ENCODE results near the gene RALGPS2.

The RALGPS2 gene

GRCh38 chr1:178724728-178725465 is at the start of gene RALGPS2:
Gene RALGPS2, plus strand, starts transcription at chr1:178725244. Its CDS starts 51,521 bp downstream, at chr1:178776765.
- peak; percentile 68 for DNase-seq

GRCh38 chr1:178679237-178679636 is 45.8 kb upstream of the RALGPS2 start:
- DNase-seq: no peak

DNA sequence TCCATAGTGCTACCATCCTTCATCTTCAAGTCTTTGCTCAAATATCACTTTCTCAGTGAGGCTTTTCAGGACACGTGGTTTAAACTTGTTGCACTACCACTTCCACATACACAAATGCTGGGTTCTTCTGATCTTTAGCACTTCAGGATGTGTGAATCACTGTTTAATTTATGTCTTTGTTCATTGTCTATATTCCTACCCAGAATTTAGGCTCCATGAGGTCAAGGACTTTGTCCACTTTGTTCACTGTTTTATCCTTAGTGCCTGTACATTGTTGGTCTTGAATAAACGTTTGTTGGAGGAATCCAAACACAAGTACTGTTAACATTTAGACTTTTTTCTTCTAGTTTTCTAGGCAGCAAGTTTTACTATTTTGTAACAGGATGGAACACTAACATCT is 42.6 kb upstream of the RALGPS2 start:
- DNase-seq: no peak

GRCh38 chr1:178682886-178683285 is 42.2 kb upstream of the RALGPS2 start:
- DNase-seq: no peak

DNA sequence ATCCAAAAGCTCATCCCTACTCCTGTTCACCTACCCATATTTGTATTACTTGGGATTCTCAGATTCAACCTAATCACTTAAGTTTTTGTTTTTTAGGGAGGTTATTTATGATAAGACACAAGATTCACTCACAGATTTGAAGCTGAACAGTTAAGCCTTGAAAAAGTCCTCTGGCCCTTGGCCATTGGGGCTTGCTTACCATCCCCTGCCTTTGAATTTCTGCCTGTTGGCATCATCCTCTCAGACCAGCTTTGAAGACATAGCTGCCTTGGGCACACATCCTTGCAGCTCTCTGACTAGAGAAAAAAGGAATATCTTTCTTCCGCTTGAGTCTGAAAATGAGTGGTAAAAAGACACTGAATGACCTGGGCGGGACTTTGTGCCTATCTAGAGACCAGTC is 41.8 kb upstream of the RALGPS2 start:
- no peak for DNase-seq

DNA sequence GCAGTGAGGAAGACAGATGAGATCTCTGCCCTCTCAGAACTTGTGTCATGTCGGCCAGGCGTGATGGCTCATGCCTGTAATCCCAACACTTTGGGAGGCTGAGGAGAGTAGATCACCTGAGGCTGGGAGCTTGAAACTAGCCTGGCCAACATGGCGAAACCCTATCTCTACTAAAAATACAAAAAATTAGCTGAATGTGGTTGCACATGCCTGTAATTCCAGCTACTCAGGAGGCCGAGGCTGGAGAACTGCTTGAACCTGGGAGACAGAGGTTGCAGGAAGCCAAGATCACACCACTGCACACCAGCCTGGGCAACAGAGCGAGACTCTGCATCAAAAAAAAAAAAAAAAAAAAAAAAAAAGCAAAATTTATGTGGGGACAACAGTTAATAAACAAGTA is 40.9 kb upstream of the RALGPS2 start:
- no peak for DNase-seq

DNA sequence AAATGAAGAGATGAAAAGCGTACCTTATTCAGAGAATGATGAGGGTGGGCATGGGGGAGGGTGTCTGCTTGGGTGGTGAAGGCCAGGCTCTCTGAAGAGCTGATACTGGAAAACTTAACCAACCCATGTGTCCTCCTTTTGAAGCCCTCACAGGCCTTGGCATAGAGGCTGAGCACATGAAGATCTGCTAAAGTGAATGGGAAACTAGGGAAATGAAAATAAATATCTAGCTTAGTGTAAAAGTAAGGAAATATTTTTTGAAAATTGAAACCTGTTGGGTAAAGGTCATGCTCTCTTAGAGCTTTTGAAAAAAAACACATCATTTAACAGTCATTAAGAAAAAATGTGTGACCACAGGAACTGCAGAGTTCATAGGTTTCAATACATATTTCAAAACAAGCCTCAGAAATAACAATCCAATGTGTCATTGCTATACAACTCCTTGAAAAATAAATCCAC is 40.5 kb upstream of the RALGPS2 start:
- DNase-seq: no peak

- DNase-seq: peak; percentile 59
Measured at GRCh38 chr1:178686407-178686806, 38.6 kb upstream of the RALGPS2 start.

DNA sequence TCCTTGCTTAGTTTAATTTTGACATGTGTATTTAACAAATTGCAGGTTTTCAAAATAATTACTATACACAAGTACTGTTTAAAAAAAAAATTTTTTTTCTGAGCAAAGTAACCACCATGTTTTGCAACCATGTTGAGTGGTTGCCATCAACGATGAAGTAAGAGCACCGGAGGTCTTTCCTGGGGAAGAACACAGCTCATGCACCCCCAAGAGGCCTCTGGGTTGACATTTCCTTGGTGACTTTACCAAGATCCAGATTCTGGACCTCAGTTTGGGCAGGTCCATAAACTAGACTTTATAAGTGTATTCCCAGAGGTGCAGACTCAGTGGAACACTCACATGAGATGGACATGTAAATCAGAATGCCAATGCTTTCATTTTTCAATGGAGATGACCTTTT is 36.8 kb upstream of the RALGPS2 start:
- no peak for DNase-seq

GRCh38 chr1:178689769-178690168 is 35.3 kb upstream of the RALGPS2 start:
- DNase-seq: no peak

DNA sequence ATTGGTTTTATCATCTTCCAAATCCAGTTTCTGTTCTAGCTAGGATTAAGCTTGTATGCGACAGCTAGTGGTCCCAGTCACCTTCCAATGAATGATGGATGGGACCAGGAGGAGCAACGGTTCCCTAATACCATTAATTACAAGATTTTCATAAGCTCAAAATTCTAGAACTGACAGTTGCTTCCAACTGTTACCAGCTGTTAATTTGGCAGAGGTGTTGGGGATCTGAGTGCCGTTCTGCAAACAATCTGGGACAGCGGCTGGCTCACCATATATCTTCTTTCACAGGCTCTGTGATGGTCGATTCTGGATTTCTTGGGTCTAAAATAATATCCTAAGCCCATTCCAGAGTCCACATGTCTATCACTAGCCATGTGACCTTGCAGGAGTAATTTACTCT is 34.5 kb upstream of the RALGPS2 start:
- peak; percentile 9 for DNase-seq

GRCh38 chr1:178692564-178693327 is 32.3 kb upstream of the RALGPS2 start:
- DNase-seq: no peak

DNA sequence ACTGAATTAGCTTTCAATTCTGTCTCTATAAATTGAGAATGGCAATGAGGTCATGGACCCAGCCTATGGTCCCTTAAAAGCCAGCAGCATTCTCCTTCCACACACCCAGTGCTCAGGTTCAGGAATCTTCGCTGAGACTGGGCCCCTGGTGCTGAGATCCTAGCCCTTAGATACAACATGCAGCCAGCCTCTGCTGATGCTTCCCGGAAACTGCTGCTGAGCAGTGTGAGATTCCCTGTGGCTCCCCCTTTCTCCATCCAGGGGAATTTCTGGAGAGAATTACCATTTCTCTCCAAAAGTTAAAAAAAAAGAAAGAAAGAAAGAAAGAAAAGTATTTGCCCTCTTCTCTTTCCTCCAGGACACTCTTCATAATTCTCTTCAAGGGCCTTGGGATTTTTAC is 31.7 kb upstream of the RALGPS2 start:
- no peak for DNase-seq

GRCh38 chr1:178694923-178695525 is 30.0 kb upstream of the RALGPS2 start:
- DNase-seq: no peak

DNA sequence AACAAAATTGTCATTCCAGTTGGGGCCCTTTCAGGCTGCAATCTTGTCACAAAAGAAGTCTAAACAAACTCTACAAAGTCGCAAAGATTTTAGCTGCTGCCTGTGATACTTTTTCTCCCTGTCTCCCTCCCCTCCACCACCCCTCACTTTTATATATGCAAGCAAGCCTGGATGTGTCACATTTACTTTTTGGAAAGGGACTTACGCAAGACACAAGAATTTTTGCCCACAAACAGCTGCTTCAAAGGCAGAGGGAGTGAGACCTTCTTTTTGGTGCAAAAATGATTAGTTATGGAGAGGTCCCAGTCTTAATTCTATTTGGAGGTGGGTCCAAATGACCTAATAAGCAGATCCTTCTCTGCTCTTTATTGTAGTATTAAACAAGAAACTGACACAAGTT is 22.9 kb upstream of the RALGPS2 start:
- no peak for DNase-seq

DNA sequence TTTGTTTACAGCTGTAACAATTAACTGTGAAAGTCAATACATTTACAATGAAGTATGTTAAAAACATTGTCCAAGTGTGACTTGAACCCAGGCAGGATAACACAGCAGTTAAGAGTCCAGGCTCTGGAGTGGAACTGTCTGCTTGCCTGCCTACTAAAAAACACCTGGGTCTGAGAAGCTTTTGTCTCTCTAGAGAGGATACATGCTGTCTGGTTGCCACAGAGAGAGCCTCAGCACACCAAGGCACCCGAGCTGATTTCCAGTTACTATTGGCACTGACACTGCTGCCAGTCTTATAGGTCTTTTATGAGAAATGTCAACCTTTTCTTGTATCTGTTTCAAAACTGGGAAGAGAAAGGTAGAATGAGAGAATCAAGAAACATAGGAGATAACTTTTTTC is 20.2 kb upstream of the RALGPS2 start:
- DNase-seq: no peak

- no peak for DNase-seq
Measured at GRCh38 chr1:178706432-178706831, 18.6 kb upstream of the RALGPS2 start.

DNA sequence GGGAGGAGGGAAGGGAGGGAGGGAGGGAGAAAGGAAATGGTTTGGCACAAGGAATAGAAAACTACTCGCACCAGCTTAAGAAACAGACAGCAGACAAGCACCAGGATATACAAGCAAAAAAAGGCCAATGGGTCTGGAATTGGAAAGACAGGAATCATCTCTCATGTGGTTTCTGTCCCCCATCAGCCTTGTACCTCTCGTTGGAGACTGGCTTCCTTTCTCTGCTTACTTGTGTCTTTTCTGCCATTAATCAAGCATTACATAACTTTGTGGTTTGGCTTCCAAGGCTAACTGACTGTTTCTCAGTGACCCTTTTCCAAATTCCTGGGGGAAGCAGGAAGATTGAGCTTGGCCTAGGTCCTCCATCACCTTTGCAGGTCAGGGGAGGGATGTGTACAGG is 11.8 kb upstream of the RALGPS2 start:
- DNase-seq: no peak

- DNase-seq: no peak
Measured at GRCh38 chr1:178714453-178714852, 10.6 kb upstream of the RALGPS2 start.

DNA sequence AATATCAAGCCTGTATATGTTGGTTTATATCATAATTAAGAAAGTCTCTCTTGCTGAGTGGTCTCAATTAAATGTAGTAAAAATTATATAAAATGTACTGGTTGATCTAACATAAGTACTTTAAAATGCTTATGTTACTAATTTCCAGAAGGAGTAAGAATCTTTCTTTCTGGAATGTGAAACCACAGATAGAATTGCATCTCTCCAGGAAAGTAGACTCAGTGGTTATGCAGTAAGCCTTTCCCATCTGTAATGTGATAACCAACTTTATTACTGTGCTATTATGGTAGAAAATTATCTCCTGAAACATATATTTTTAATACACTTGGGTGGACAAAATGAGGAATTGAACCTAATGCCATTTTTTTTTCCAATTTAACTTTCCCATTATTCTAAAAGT is 8.9 kb upstream of the RALGPS2 start:
- DNase-seq: no peak

DNA sequence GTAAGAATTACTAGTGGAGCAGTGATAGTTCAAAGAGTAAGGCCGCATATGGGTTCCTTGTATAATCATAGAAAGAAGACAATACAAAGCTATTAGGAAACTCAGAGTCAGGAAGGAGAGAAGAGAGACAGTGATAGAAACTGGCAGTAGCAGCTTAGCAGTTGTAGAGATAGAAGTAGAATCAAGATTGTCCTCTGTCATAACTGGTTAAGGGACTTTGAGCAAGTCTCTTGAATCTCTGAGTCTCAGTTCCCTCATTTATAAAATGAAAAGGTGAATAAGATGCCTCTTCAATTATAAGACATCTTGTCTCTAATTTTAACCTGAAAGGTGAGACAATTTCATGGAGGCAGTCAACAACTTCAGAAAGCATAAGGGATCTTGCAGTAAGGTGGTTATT is 6.5 kb upstream of the RALGPS2 start:
- no peak for DNase-seq

GRCh38 chr1:178723546-178723945 is 1.5 kb upstream of the RALGPS2 start:
- no peak for DNase-seq

DNA sequence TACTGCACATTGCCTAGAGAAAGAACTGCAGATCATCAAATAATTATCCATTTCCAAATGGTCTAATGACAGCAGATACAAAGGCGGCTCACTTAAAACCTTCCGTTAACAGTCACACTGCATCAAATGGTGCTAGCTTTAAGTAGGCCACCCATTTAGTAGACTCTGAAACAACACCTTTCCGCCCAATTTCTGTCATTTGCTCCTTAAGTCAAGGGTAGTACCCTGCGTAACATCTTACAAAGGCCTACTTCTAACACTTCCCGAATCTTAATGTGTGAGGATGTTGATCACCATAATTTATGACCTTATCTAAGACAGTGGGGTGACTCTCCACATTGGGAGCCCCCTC is 692 bp upstream of the RALGPS2 start:
- no peak for DNase-seq

- peak; percentile 13 for DNase-seq
Measured at GRCh38 chr1:178725466-178726086, 532 bp downstream of the RALGPS2 start.

All from NCI-H2171 (cell line).